ENCODE results near the gene ATP8B3.

Gene ATP8B3

DNA sequence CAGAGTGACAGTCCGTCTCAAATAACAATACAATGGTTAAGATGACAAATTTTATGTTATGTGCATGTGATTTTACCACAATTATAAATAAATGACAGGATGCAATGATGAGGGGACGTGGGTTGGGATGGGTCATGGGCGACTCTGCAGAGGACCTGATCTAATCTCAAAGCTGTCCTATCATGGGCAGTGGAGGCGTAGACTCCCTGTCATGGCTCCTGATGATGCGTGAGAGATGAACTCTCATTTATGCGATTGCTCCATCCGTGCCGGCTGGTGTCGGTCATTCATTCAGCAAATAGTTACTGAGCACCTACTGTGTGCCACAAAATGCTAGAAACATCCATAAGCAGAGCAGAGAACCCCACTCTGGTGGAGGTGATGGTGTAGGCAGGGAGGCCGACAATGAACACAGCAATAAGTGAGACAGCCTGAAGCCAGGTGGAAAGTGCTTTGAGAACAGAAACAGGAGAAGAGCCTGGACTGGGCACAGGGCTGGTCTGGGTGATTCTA, 37.9 kb upstream of the ATP8B3 start:
- no peak for DNase-seq

DNA sequence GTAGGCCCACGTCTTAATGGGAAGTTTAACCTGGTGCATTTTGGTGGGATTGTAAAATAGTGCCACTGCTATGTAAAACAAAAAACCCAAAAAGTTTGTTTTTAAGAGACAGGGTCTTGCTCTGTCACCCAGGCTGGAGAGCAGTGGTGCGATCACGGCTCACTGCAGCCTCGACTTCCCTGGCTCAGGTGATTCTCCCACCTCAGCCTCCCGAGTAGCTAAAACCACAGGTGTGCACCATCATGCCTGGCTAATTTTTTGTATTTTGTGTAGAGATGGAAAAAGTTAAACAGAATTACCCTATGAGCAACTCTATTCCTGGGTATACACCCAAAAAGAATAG, 37.0 kb upstream of the ATP8B3 start:
- DNase-seq, result no peak

DNA sequence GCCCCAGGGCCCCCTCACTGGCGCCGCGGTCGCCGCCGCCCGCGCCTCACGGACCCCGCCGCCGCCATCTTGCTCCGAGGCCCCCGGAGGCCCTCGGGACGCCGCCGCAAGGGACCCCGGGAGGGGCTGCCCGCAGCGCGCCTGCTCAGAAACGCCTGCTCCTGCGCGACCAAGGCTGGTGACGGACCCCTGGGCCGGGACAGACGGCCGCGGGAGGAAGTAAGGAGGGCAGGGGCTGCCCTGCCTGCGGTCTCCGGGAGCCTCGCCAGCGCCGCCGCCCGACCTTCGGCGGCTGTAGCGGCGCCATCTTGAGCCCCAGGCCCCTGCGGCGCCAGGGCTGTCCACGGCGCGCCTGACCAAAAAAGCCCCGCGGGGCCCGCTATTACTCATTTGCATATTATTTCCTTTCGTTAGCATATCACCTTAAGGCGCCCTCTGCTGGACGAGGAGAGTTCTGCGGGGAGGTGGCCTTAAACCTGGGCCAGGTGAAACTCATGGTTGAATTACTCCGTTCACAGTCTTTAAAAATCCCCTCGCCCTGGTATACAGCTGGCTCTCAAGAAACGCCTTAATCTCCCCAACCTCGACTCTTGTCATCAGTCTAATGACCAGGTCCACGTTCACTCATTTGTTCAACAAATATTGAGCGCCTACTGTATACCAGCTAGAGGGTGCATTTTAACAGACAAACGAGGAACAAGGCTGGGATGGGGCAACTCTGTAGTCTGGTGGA, 36.5 kb upstream of the ATP8B3 start, which contains the start of gene REXO1:
TSS of gene REXO1 (minus strand) at position 85 of the 733 bp plus-strand sequence. CDS start 125 bp downstream, outside the sequence.
- peak; percentile 93 for DNase-seq

DNA sequence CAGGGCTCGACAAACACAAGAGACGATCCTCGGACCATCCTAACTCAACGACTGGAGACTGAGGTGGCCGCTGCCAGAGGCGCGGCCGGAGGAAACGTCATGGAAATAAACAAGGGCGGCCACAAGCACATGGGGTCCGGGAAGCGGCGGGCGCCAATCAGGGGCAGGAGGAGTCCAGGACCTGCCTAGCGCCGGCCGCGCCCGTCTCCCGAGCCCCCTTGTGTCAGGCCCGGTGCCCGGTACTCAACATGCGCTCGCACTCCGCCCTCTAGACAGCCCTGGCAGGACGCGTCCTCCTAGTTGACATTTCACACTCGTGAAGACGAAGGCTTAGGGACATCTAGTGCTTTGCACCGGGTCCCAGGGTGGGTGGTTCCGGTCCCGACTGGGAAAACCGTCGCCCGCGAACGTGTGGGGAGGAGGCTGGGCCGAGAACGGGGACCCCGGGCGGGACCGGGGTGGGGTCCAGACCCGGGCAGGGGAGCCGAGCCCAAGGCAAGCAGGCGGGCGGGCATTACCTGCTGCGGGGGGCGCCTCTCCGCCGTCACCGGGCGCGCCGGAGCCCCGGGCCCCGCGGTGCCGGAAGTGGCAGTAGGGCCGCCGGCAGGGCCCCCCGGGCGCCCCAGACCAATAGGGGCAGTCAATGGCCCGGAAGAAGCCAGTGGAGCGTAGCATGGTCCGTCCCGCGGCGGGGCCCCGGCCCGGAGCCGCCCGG, 35.8 kb upstream of the ATP8B3 start:
- no peak for DNase-seq

DNA sequence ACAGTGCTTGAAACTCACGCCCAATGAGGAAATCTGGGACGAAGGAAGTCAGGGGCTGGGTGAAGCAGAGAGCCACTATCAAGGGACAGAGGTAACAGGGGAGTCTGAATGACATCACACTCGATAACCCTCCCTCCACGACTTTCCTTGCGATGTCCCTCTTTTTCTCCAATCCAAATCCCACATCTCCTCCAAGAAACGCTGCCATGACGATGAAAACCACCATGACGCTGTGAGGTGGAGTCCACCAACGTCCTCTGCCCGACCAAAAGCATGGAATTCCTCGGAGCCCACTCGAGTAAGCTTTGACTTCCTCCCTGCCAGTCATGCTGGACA, 35.2 kb upstream of the ATP8B3 start:
- DNase-seq, result no peak

DNA sequence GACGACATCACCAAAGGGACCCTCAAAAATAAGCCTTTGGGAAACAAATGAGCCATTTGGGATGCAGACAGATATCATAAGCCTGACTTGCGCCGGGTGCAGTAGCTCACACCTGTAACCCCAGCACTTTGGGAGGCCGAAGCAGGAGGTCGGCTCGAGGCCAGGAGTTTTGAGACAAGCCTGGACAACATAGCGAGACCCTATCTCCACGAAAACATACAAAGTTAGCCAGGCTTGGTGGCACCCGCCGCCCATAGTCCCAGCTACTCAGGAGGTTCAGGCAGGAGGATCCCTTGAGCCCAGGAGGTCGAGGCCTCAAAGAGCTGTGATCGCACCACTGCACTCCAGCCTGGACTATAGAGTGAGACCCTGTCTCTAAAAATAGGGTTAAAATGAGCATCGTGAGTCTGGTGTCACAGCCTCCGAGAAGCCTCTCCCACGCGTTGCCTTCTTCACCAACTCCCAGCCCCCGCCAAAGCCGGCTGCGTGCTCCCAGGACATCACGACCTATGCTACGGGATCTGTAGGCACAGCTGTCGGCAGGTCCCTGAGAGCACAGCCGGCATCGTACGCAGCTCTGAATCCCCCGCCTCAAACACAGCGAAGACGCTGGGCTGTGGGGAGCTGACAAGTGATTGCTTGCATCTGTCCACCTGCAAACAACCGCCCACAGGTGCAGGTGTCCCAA, 34.6 kb upstream of the ATP8B3 start:
- no peak for DNase-seq

DNA sequence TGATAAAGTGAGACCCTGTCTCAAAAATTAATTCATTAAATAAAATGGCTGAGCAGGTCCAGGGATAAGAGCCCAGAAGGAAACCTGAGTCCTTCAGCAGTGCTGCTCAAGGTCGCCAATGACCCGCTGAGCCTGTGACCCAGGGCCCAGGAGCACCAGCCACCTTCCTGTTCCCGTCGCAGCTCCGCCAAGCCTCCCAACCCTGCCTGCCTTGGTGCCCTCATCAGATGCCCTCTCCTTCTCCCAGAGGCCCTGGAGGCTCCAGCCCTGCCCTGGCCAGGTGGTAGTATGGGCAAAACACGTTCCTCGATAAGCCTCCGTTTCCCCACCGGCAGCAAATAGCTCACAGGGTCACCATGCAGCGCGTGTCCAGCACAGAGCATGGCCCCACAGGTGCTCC, 33.6 kb upstream of the ATP8B3 start:
- no peak for DNase-seq

DNA sequence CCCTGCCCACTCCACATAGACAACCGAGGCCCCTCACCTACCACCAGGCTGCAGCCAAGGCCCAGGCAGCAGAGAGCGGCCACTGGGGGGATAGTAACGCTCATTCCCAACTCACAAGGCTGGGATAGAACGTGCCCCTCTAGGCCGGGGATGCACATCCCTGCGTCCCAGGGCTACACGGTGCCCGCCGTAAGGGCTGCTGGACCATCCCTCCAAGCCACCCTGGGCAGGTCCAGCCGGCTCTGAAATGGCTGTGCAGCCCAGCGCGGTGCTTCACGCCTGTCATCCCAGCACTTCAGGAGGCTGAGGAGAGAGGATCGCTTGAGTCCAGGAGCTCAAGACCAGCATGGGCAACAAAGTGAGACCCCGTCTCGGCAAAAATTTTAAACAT, 33.0 kb upstream of the ATP8B3 start:
- DNase-seq, result no peak

DNA sequence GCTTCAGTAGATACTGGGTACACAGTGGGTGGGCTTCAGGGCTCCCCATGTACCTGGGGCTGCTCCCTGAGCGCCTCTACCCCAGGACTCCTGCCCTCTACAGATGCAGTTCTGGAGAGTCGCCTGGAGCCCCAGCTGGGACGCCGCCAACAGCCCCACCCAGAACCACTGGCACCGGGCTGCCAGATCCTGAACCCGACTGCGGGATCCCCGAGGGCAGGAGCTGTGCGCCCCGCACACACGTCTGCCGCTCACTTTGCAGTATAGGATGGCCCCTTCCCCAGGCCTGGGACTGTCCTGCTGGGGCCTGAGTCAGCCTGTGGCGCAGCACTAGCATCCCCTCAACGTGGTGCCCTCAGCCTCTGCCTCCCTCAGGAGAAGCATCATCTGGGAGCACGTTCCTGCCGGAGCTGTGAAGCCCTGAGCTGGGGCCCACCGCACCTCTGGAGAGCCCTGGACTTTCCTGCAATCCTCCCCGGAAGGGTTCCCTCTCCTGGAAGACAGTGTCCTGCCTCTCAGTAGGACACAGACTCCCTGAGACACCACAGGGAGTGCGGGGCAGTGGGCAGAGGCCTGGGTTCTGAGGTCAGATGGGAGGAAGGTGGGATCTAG, 32.5 kb upstream of the ATP8B3 start:
- no peak for DNase-seq

DNA sequence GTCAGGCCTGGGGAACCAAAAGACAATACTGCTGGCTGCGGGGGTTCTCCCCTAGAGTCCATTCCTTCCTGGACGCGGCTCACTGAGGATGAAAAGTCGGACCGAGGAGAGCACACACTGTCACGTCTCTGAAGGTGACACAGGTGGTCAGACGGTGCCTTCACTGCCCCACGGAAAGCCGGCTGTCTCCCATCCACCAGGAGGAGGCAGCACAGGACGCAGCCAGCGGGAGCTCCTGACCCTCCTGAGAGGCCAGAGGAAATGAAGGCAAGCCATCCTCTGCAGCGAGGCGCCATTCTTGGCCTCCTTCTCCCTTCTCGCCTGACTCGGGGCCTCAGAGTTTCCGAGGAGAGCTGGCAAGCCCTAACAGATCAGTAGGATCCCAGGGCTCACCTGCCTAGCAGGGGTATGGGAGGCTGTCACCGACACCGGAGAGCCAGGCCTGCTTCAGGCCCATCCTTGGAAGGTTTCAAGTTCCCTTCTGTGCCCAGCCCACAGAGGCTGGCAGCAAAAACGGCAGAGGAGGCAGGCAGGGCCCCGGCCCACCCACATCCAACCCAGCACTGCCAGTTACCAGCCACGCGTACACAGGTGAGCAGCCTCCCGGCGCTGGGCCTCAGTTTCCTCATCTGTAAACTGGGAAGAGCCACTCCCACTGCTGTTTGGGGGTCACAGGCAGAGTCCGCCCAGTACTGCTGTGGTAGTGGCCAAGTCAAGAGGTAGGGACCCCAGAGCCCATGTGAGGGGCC, 31.7 kb upstream of the ATP8B3 start:
- DNase-seq, result no peak

DNA sequence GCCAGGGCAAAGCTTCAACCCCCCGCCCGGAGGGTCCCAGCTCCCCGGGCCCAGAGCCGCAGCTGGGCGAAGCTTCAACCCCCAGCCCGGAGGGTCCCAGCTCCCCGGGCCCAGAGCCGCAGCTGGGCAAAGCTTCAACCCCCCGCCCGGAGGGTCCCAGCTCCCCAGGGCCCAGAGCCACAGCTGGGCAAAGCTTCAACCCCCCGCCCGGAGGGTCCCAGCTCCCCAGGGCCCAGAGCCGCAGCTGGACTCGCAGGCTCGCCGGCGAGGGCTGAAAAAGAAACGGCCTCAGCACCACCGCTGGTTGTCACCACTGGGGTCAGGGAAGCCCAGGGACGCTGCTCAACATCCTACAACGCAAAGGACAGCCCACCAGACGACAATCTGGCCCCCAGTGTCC, 31.0 kb upstream of the ATP8B3 start:
- no peak for DNase-seq

DNA sequence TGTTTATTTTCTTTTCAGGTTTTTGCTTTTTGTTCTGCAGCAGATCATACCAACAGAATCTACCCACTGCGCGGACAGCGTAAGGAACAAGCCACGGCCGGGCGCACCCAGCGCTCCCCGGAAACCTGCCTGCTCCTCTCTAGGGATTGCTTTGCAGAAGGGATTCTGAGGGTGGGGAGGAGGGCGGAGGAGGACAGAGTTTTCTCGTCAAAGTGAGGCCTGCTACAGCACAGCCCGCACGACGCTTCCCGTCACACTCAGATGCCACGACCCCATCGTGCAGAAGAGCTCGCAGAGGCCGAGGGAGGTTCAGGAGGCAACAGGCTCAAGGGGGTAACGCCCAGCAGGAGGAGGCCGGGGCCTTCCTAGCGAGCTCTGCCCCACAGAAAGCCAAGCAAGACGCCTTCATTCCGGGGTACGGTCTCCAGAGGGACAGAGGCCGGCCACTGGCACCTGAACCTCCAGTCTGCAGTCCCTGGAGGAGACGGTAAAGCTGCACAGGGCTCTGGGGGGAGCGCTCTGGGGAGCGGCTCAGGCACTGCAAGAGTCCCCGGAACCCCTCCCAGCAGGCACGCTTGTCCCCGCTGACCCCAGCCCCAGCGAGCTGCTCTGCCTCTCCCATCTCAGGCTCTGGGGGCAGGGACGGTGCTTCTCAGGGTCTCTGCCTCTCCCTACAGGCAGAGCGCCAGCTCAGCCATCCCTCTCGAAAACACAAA, 29.3 kb upstream of the ATP8B3 start:
- no peak for DNase-seq

DNA sequence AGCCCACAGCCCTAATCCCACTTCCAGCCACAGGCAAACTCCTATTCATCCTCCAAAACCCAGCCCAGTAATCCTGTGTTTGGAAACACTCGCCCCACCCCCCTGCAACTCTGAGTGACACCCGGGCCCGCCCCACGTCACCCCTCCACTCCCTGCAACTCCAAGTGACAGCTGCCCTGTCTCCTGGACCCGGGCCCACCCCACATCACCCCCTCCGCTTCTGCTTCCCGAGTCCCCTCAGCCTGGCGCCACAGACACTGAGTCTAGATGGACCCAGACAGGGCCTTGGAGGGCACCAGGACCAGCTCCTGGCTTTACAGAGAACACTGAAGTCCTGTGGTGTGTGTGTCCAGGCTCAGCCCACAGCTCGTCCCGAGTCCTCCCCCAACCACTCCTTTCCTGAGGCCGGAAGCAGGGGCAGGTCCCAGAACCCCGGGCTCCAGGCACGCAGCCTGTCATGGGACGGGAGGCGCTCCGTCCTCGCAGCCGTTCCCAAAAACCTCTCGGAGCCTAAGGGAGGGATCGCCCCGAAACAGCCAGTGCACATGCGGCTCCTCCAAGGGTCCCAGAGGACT, 28.6 kb upstream of the ATP8B3 start:
- DNase-seq, result no peak

DNA sequence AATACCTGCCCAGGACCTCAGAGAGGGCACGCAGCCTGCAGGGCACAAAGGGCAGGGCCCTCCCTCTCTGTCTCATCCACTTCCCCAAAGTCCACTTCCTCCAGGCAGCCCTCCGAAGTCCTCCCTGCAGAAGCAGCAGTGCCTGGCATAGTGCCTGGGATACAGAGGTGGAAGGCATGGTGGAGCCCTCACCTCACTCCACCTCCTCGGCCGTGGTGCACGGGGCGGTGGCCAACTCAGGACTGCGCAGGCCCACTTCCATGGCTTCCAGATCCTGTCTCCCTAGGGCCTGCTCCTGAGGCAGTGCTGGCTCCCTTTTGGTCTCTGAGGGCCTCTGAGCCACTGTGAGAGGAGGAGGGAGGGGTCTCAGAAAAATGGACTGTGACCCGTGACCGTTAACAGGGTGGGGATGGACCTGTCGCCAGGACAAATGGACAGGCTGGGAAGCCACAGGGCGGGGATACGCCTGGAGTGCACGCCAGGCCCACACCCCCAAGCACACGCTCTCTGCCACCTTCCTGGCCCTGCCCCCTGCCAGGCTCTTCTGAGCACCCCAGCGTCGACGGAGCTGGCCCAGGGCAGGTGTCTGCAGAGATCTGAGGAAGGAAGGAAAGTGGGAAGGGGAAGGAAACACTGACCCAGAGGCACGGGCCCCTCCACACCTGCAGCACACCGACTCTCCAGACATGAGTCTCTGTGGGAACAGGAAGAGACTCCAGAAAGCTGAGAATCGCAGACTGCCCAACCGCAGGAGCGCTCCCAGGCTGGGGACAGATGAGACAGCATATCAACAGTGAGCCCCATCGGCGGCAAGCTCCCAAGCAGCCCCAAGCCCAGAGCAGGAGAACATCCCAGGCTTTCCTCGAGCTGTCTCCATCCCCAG, 27.8 kb upstream of the ATP8B3 start:
- DNase-seq, result no peak

DNA sequence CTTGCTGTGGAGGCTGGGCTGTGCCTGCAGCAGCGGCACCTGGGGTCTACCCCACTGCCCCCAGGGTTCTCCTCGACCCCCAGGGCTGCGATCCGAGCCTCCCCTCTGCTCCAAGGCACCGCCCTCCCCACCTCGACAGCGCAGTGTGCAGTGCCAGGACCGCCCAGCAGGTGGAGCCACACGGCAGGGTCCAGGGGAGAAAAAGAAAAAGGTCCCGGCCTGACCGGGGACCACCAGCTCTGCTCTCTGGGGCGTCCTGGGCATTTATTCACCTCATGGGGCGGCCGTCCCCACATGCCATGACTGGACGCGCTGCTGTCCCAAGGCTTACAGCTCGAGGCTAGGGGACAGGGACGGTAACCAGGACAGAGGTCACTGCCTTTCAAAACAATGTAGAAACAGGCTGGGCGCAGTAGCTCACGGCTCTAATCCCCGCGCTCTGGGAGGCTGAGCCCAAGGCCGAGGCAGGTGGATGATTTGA, 25.6 kb upstream of the ATP8B3 start:
- no peak for DNase-seq

DNA sequence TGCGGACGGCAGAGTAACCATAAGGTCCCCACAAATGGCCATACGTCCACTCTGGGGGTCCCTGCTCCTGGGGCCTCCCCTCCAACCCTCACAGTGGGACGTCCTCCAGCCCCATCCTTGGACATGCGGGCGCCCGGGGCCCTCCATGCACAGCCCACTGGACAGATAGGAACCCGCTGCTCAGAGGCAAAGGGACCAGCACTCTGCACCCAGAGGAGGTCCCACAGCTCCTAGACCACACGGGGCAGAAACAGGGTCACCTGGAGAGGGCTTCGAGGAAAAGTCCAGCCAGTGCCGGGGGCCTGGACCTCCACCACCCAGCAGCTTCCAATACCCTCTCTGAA, 25.1 kb upstream of the ATP8B3 start:
- no peak for DNase-seq

DNA sequence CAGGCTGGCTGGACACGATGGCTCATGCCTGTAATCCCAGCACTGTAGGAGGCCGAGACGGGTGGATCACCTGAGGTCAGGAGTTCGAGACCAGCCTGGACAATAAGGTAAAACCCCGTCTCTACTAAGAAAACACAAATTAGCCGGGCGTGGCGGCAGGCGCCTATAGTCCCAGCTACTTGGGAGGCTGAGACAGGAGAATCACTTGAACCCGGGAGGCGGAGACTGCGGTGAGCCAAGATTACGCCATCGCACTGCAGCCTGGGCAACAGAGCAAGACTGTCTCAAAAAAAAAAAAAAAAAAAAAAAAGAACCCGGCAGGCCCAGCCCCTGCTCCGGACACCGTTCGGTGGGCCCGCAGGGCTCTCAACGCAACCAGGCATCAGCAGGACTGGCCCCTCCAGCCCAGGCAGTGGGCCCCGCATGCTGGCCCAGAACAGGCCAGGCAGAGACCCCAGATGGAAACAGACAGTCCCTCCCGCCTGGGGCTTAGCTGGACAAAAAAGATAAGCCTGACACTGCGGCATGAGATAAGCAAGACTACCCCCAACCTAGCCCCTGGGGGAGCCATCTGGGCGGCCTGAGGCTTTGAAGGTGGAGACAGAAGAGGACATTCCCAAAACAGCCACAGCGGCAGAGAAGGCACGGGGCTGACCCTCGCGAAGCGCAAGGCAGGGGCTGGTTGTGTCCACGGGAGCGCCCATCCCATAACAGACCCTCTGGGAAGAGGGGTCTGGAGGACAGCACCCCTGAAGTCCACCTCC, 24.6 kb upstream of the ATP8B3 start:
- DNase-seq, result no peak

DNA sequence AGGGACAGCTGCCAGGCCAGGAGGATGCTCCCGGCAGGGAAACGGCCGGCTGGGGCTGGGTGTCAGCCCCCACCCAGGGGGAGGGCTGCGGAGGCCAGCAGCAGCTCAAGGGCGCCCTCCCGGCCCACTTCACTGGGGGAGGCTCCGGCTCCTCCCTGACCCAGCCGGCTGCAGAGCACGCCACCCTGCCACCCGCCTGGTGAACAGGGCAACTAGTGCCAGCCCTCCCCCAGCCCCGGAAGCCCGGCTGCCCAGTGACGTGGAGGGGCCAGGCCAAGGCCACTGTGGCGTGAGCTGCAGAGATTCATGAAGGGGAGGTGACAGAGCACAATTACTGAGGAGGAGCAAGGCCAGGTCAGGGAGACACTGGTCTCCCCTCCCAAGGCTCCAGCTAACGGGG, 21.5 kb upstream of the ATP8B3 start:
- no peak for DNase-seq

DNA sequence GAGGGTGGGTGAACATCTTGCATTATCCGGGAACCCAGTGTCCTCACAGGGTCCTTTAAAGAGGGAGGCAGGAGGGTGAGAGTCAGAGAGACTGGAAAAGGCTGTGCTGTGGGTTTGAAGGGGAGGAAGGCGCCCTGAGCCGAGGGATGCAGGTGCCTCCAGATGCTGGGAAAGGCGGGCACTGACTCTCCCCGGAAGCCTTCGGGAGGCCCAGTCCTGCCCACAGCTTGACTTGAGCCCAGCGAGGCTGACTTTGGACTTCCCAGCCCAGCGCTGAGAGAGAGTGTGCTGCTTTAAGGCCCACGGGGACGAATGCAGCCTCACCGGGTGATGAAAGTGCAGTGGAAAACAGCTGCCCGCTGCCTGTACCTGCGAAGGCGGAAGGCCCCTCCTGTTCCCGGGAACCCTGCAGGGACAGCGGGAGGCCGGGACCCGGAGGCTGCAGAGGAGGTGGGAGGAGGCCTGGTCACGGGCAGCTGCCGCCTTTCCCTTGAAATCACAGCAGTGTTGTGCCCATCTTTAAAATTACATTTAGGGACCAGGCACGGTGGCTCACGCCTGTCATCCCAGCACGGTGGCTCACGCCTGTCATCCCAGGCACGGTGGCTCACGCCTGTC, 20.1 kb upstream of the ATP8B3 start:
- no peak for DNase-seq
